ENCODE measurements around the gene PCNA. TPM values are rescaled to one million over a fixed set of nuclear protein-coding genes. Genes with fewer than 3 reads are reported as not detected.

The PCNA gene
- total RNA-seq, 1 experiment from 2014 or later: 273 TPM

GRCh38 chr20:5067877-5068645 lies 51.7 kb downstream of the PCNA start:
- H3K9ac ChIP-seq (ENCODE audit: low read length): no peak overlapping the region
- H4K20me1 ChIP-seq (ENCODE audit: insufficient read depth): no peaks in the 10 kb centered on the region
- no peaks in the 10 kb centered on the region for H3K9me2 ChIP-seq (ENCODE audit: insufficient read depth)
- ChIA-PET CTCF (no interaction called here), RAD21 (ENCODE audit: low non-redundant PET in 1 of 2, low total read pairs in 2 of 2, uncharacterized antibody in 2 of 2, unreplicated experiment in 2 of 2) (no interaction called here), POLR2A (no interaction called here)
- no peaks in the 10 kb centered on the region for H3K9me3 ChIP-seq (ENCODE audit: control insufficient read depth in 1 of 2, insufficient read depth in 1 of 2, low read depth in 1 of 2, low read length in 2 of 2)
- no TSS peak for BruUV-seq (replicated peaks)
- ATAC-seq (no peak), DNase-seq (ENCODE audit: low read depth, low spot score) (no peak)
- intact Hi-C loops (cut with micrococcal nuclease): no loop called here
- no peak overlapping the region for H3K4me2 ChIP-seq (ENCODE audit: low read length)
- peaks cover 19 to 37% of the 10 kb centered on the region in 2 experiments for H3K4me1 ChIP-seq (ENCODE audit: control insufficient read depth in 1 of 2, insufficient read depth in 2 of 2, low read length in 2 of 2)
- no peaks in the 10 kb centered on the region for H3K79me2 ChIP-seq (ENCODE audit: insufficient read depth, low read length)
- H3K4me3 ChIP-seq (replicated peaks in 1 of 2; ENCODE audit: low read depth in 1 of 2, low read length in 2 of 2): no peak overlapping the region
- H3K36me3 ChIP-seq (ENCODE audit: control insufficient read depth in 1 of 2, insufficient read depth in 2 of 2, low read length in 2 of 2): no peaks in the 10 kb centered on the region
- H3K27me3 ChIP-seq (ENCODE audit: insufficient read depth, low read length): no peaks in the 10 kb centered on the region
- H2AFZ ChIP-seq (ENCODE audit: low read depth, low read length, poor library complexity, severe bottlenecking): no peak overlapping the region
- no peak for TF ChIP-seq JUND (IDR thresholded peaks at IDR 0.05)
- TF ChIP-seq RAD21 (IDR thresholded peaks at IDR 0.05; ENCODE audit: low read depth): no peak
- TF ChIP-seq, protein P1, sequence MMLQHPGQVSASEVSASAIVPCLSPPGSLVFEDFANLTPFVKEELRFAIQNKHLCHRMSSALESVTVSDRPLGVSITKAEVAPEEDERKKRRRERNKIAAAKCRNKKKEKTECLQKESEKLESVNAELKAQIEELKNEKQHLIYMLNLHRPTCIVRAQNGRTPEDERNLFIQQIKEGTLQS (IDR thresholded peaks at IDR 0.05): no peak
- TF ChIP-seq EZH2 (IDR thresholded peaks at IDR 0.05): no peak
- TF ChIP-seq ELF1 (IDR thresholded peaks at IDR 0.05; ENCODE audit: borderline replicate concordance, low read depth): no peak
- no peak for TF ChIP-seq POLR2AphosphoS5 (IDR thresholded peaks at IDR 0.05; ENCODE audit: low read depth, low read length)
- no peak for TF ChIP-seq ZBTB33 (IDR thresholded peaks at IDR 0.05; ENCODE audit: extremely low read depth, insufficient replicate concordance, low read length)
- no peak for TF ChIP-seq SP1 (IDR thresholded peaks at IDR 0.05; ENCODE audit: low read depth)
- TF ChIP-seq SIN3A (IDR thresholded peaks at IDR 0.05; ENCODE audit: low read depth): no peak
- no peak for TF ChIP-seq TCF7L2 (IDR thresholded peaks at IDR 0.05; ENCODE audit: borderline replicate concordance, extremely low read depth, insufficient read depth, insufficient read length)
- no peak for TF ChIP-seq EZH2phosphoT487 (IDR thresholded peaks at IDR 0.05; ENCODE audit: borderline replicate concordance)
- no peak for TF ChIP-seq ZFX (IDR thresholded peaks at IDR 0.05)
- H3K27ac ChIP-seq (ENCODE audit: low read depth, low read length): no peak overlapping the region
